Liver (tissue), 9 donors: ENCODE measurements around the gene SEL1L2. TPM values are rescaled to one million over a fixed set of nuclear protein-coding genes. Genes with fewer than 3 reads are reported as not detected.

Experiments used
- DNase-seq: peaks from one replicate; pipeline ENCODE4 v3.0.0-alpha.2; 2017; ENCODE audit warnings: low spot score
- H3K27ac ChIP-seq, 2 donors: one replicate each; pipeline ENCODE4 v1.7.0; 2013; ENCODE audit warnings: inconsistent platforms in 2 of 2, low read length in 2 of 2, control low read depth in 1 of 2, low read depth in 1 of 2, mild to moderate bottlenecking in 1 of 2
- H3K27me3 ChIP-seq, 4 donors: one replicate each; pipeline versions ENCODE4 v1.6.1 to v1.7.0; 2013; ENCODE audit warnings: low read length in 3 of 4, inconsistent platforms in 1 of 4, mild to moderate bottlenecking in 1 of 4, moderate library complexity in 1 of 4; ENCODE audit not compliant: control insufficient read depth in 4 of 4, insufficient read depth in 4 of 4
- H3K36me3 ChIP-seq, 4 donors: one replicate each; pipeline versions ENCODE4 v1.6.1 to v1.7.0; 2013; ENCODE audit warnings: low read length in 3 of 4, mild to moderate bottlenecking in 3 of 4, low read depth in 1 of 4, moderate library complexity in 1 of 4; ENCODE audit not compliant: control insufficient read depth in 4 of 4, insufficient read depth in 3 of 4
- H3K4me1 ChIP-seq, 4 donors: one replicate each; pipeline versions ENCODE4 v1.6.1 to v1.7.0; 2013; ENCODE audit warnings: low read length in 3 of 4, mild to moderate bottlenecking in 3 of 4, moderate library complexity in 1 of 4; ENCODE audit not compliant: control insufficient read depth in 4 of 4, insufficient read depth in 4 of 4
- H3K4me3 ChIP-seq, 3 donors: one replicate each; pipeline versions ENCODE4 v1.6.1 to v1.7.0; 2013; ENCODE audit warnings: low read length in 3 of 3, control low read depth in 1 of 3, low read depth in 1 of 3, mild to moderate bottlenecking in 1 of 3
- H3K9ac ChIP-seq, 2 donors: one replicate each; pipeline ENCODE4 v1.7.0; 2013; ENCODE audit warnings: low read length in 2 of 2, mild to moderate bottlenecking in 2 of 2, moderate library complexity in 2 of 2, control low read depth in 1 of 2, low read depth in 1 of 2
- H3K9me3 ChIP-seq, 4 donors: one replicate each; pipeline versions ENCODE4 v1.6.1 to v1.7.0; 2013; ENCODE audit warnings: low read length in 3 of 4; ENCODE audit not compliant: control insufficient read depth in 4 of 4
- CTCF ChIP-seq: fragments of 150-350 bp; IDR thresholded peaks from 2 replicates; pipeline ENCODE4 v1.5.1; 2017; ENCODE audit warnings: improper control_type of control experiment, low read depth, low read length; ENCODE audit not compliant: missing input control
- EGR1 ChIP-seq, 2 donors: IDR thresholded peaks; 2 replicates each; pipeline ENCODE4 v1.6.1; 2016 to 2018; ENCODE audit warnings: antibody characterized with exemption in 2 of 2, low read depth in 2 of 2
- FOXA1 ChIP-seq: IDR thresholded peaks from 2 replicates; pipeline ENCODE4 v1.6.1; 2016; ENCODE audit warnings: antibody characterized with exemption
- FOXA2 ChIP-seq: IDR thresholded peaks from 2 replicates; pipeline ENCODE4 v1.6.1; 2016; ENCODE audit warnings: antibody characterized with exemption
- HNF4A ChIP-seq, 2 donors: conservative IDR thresholded peaks; 2 replicates each; pipeline ENCODE4 v1.6.1; 2016; ENCODE audit warnings: antibody characterized with exemption in 2 of 2, mild to moderate bottlenecking in 2 of 2
- HNF4G ChIP-seq: IDR thresholded peaks from 2 replicates; pipeline ENCODE4 v1.6.1; 2016; ENCODE audit warnings: antibody characterized with exemption
- JUND ChIP-seq, 2 donors: IDR thresholded peaks; 2 replicates each; pipeline ENCODE4 v1.6.1; 2016; ENCODE audit warnings: antibody characterized with exemption in 2 of 2
- NR2F2 ChIP-seq: IDR thresholded peaks from 2 replicates; pipeline ENCODE4 v1.6.1; 2016; ENCODE audit warnings: antibody characterized with exemption
- RAD21 ChIP-seq, 2 donors: IDR thresholded peaks; 2 replicates each; pipeline ENCODE4 v1.6.1; 2016; ENCODE audit warnings: antibody characterized with exemption in 2 of 2, mild to moderate bottlenecking in 2 of 2
- RXRA ChIP-seq, 2 donors: IDR thresholded peaks; 2 replicates each; pipeline ENCODE4 v1.6.1; 2017 to 2018; ENCODE audit warnings: antibody characterized with exemption in 2 of 2, mild to moderate bottlenecking in 1 of 2
- SP1 ChIP-seq: IDR thresholded peaks from 2 replicates; pipeline ENCODE4 v1.6.1; 2018; ENCODE audit warnings: antibody characterized with exemption, mild to moderate bottlenecking
- YY1 ChIP-seq: IDR thresholded peaks from 2 replicates; pipeline ENCODE4 v1.6.1; 2016; ENCODE audit warnings: antibody characterized with exemption, mild to moderate bottlenecking
- WGBS: extraction: QIAGEN DNeasy Blood & Tissue Kit; methylation state at CpG from one replicate; pipeline ENCODE4 v1.1.7; 2013; 5-methylcytosine and 5-hydroxymethylcytosine counted together
- polyA plus RNA-seq, 2 donors: library from polyadenylated mRNA; stranded (reverse) in 1 of 2; unstranded in 1 of 2; fragments of 200-250 nt in 1 of 2; fragments of >200 nt in 1 of 2; fragmentation: Nextera tagmentation in 1 of 2; extraction: Ambion mirVana in 1 of 2; gene quantifications; one replicate each; pipeline versions ENCODE4 v1.2.1 to v1.2.3, GENCODE V29; 2013 to 2015
- total RNA-seq, 2 donors: library from RNA; depleted of rRNA; stranded (reverse); fragments of >200 nt; gene quantifications; one replicate each; pipeline ENCODE4 v1.2.3, GENCODE V29; 2014
- TF ChIP-seq, protein P1 (sequence below): IDR thresholded peaks from 2 replicates; pipeline ENCODE4 v1.6.1; 2016; ENCODE audit warnings: antibody characterized with exemption, mild to moderate bottlenecking
- TF ChIP-seq, protein P2 (sequence below): IDR thresholded peaks from 2 replicates; pipeline ENCODE4 v1.6.1; 2016; ENCODE audit warnings: antibody characterized with exemption
- TF ChIP-seq, protein P3 (sequence below): IDR thresholded peaks from 2 replicates; pipeline ENCODE4 v1.6.1; 2016; ENCODE audit warnings: antibody characterized with exemption
- donor health status: healthy.
- donor health status: healthy.
- donor health status: healthy.
- donor health status: healthy.
- donor health status: healthy.

SEL1L2 gene
- total and polyA plus RNA-seq, 4 donors = not detected

DNA sequence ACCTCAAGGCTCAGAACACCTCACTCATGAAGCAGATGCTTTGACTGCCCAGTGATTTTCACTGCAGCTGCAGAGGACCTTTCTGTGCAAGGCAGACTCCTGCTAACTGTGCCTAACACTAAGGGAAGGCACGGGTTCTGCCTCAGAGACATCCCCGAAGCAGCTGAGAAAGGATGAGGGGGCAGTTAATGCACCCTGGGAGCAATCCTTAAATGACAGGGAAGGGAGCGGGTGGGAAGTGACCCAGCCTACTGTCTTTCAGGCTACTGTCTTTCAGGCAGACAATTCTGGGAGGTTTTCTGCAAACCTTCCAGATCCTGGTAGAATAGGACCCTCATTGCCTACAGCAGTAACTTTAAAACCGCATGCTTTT is 150.3 kb downstream of the SEL1L2 start:
- no peak for DNase-seq
- Histone ChIP-seq H3K27me3 (peaks cover 0 to 3% (median 0%) of the 10 kb centered on the region in 4 donors), H3K4me1 (no peaks in the 10 kb centered on the region), H3K9me3 (no peaks in the 10 kb centered on the region), H3K27ac (no peak overlapping the region), H3K4me3 (no peak overlapping the region), H3K9ac (no peak overlapping the region), H3K36me3 (no peaks in the 10 kb centered on the region)
- WGBS = 80% methylated on average over 4 of the region's 4 CpGs
- TF ChIP-seq JUND (IDR thresholded peaks at IDR 0.05) (no peak), HNF4A (conservative IDR thresholded peaks at IDR 0.05) (no peak), HNF4G (no peak), RAD21 (IDR thresholded peaks at IDR 0.05) (no peak), RXRA (IDR thresholded peaks at IDR 0.05) (no peak), SP1 (no peak), NR2F2 (no peak), FOXA2 (no peak), EGR1 (IDR thresholded peaks at IDR 0.05; ENCODE audit: low read depth in 2 of 2) (no peak)
- TF ChIP-seq, protein P1, sequence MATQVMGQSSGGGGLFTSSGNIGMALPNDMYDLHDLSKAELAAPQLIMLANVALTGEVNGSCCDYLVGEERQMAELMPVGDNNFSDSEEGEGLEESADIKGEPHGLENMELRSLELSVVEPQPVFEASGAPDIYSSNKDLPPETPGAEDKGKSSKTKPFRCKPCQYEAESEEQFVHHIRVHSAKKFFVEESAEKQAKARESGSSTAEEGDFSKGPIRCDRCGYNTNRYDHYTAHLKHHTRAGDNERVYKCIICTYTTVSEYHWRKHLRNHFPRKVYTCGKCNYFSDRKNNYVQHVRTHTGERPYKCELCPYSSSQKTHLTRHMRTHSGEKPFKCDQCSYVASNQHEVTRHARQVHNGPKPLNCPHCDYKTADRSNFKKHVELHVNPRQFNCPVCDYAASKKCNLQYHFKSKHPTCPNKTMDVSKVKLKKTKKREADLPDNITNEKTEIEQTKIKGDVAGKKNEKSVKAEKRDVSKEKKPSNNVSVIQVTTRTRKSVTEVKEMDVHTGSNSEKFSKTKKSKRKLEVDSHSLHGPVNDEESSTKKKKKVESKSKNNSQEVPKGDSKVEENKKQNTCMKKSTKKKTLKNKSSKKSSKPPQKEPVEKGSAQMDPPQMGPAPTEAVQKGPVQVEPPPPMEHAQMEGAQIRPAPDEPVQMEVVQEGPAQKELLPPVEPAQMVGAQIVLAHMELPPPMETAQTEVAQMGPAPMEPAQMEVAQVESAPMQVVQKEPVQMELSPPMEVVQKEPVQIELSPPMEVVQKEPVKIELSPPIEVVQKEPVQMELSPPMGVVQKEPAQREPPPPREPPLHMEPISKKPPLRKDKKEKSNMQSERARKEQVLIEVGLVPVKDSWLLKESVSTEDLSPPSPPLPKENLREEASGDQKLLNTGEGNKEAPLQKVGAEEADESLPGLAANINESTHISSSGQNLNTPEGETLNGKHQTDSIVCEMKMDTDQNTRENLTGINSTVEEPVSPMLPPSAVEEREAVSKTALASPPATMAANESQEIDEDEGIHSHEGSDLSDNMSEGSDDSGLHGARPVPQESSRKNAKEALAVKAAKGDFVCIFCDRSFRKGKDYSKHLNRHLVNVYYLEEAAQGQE = no peak

- Histone ChIP-seq H3K27me3 (peaks cover 0 to 3% (median 0%) of the 10 kb centered on the region in 4 donors), H3K4me1 (no peaks in the 10 kb centered on the region), H3K4me3 (no peak overlapping the region), H3K27ac (no peak overlapping the region), H3K36me3 (no peaks in the 10 kb centered on the region), H3K9me3 (no peaks in the 10 kb centered on the region), H3K9ac (no peak overlapping the region)
- 59% methylated on average over 4 of the region's 4 CpGs for WGBS
- TF ChIP-seq, protein P2, sequence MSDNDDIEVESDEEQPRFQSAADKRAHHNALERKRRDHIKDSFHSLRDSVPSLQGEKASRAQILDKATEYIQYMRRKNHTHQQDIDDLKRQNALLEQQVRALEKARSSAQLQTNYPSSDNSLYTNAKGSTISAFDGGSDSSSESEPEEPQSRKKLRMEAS = no peak
- no peak for TF ChIP-seq YY1
- no peak for TF ChIP-seq SP1
- TF ChIP-seq CTCF = no peak
- TF ChIP-seq HNF4G = no peak
- TF ChIP-seq, protein P3, sequence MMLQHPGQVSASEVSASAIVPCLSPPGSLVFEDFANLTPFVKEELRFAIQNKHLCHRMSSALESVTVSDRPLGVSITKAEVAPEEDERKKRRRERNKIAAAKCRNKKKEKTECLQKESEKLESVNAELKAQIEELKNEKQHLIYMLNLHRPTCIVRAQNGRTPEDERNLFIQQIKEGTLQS = no peak
- no peak for TF ChIP-seq FOXA1
- TF ChIP-seq JUND (IDR thresholded peaks at IDR 0.05) = no peak
- no peak for TF ChIP-seq NR2F2
- TF ChIP-seq RAD21 (IDR thresholded peaks at IDR 0.05) = no peak
- TF ChIP-seq, protein P1 = no peak
- TF ChIP-seq RXRA (IDR thresholded peaks at IDR 0.05) = no peak
- TF ChIP-seq EGR1 (IDR thresholded peaks at IDR 0.05; ENCODE audit: low read depth in 2 of 2) = no peak
- DNase-seq = no peak
Measured at GRCh38 chr20:13839421-13840092, 150.9 kb downstream of the SEL1L2 start.
